SKM-1 (cell line): ENCODE results near the gene HOXB13.
A peak's percentile ranks its signal among the peaks of the same experiment; 100 is the strongest.

Source experiments
- DNase-seq: peaks from one replicate; lab custom pipeline; 2025; ENCODE audit not compliant: unreplicated experiment; lab: John Stamatoyannopoulos, UW

The HOXB13 gene

DNA sequence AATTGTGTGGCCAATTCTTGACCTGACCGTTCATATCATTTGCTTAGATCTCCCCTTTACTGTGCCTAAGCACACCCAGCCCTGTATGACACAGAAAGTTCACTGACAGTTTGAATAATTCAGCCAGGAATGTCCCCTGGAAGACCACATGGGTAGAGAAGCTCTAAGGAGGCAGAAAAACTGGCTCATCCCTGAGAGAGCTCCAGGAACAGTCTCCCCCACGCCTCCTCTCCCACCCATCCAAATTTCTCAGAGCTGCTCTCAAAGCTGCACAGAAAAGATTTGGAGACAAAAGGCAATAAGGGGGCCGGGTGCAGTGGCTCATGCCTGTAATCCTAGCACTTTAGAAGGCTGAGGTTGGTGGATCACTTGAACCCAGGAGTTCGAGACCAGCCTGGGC lies 17.4 kb downstream of the HOXB13 start:
- no peak for DNase-seq

DNA sequence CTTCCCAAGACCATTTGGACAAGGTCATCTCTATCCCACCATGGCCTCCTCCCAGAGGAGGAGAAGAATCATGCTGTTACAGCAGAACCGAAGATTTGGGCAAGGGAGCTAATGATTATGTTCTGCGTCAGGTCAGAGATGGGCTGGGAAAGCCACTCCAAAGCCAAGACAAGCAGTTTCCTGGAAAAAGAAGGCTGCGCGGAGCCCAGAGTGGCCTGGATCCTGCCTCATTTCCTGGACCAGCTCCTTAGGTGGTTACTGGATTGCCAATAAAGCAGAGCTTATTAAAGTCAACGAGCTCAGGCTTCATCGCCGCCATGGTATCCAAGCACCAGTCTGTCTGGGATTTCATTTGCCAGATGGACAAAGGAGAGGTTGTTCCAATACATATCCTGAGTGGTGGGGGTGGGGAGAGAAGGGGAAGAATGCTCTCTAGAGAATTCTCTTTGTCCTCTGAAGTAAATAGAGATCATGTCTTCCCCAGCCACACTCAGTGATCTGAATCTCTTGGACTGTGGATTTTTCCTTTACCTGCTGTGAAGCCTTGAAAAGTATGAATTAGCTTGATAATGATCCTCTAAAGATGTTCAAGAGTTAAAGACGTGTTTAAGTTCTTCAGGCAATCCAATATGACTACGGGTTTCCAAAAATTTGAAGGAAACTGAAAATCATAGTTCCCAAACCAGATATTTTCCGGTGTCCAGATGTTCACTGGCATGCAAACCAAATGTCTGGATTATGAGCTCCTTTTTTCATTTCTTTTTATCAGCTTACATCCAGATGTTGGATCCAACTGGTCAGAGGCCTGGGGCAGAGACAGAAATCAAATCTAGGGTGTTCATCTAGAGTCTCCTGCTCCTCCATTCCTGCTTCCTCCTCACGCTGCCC lies 23.9 kb downstream of the HOXB13 start:
- no peak for DNase-seq

DNA sequence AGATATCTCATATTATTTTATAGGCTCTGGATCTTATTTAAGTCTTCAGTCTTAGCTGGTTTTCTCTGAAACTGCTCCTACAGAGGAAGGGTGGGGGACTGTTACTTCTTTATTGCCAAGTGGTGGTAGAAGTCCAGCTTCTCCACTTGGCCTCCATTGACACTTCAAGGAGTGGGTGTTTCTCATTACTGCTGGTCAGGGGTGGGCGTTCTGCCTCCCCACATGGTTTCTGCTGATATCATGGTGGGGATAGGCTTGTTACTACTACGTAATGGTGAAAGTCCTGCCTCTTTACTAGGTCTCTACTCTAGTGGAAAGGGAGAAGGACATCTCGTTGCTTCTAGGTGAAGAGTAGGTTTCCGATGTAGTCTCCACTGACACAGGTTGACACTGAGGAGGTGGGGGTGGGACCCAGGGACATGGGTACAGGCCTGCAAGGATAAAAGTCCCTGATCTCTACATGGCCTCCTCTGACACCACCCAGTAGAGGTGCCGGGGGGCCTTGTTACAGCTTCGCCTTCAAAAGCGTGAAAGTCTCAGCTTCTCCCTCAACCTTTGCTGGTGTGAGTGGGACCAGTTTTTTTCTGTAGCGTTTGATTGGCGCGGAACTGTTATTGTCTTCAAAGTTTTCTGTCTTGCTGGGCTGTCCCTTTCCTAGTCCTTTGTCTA lies 26.6 kb downstream of the HOXB13 start:
- DNase-seq, result no peak

DNA sequence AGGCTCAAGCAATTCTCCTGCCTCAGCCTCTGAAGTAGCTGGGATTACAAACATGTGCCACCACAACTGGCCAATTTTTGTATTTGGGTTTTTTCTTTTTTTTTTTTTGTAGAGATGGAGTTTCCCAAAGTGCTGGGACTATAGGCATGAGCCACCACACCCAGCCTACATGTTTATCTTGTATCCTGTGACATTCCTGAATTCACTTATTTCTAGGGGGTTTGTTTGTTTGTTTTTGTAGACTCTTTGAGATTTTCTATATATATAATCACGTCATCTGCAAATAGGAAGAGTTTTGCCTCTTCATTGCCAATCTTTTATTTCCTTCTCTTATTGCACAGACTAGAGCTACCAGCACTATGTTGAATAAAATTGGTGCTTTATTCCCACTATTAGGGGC lies 35.4 kb downstream of the HOXB13 start:
- DNase-seq, result no peak

DNA sequence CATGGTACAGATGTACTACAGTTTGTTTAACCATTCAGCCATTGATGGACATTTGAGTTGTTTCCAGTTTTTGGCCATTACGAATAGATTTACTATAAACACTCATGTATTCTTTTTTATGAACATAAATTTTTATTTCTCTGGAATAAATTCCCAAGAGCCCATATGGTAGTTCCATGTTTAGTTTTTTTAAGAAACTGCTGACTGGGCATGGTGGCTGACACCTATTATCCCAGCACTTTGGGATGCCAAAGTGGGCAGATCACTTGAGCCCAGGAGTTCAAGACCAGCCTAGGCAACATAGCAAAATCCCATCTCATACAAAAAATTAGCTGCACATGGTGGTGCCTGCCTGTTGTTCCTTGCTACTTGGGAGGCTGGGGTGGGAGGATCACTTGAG lies 36.5 kb downstream of the HOXB13 start:
- DNase-seq, result no peak

DNA sequence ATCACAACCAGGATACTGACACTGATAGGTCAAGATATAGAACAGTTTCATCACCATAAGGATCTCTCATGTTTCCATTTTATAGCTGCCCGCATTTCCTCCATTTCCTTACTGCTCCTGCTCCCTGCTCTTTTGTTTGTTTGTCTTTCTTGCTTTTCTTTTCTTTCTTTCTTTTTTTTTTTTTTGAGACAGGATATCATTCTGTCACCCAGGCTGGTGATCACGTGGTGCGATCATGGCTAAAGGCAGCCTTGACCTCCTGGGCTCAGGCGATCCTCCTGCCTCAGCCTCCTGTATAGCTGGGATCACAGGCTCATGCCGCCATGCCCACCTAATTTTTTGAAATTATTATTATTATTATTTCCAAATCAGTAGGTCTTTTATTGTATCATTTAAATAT lies 37.9 kb downstream of the HOXB13 start:
- no peak for DNase-seq

DNA sequence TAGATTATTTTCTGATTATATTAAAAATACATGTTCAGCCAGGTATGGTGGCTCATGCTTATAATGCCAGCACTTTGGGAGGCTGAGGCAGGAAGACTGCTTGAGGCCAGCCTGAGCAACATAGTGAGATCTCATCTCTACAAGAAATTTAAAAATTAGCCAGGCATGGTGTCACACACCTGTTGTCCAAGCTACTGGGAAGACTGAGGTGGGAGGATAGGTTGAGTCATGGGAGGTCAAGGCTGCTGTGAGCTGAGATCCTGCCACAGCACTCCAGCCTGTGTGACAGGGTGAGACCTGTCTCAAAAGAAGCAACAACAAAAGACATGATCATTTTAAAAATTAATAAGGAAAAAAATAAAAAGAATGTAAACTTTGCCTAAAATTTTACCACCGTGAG lies 46.9 kb downstream of the HOXB13 start:
- DNase-seq, result no peak

DNA sequence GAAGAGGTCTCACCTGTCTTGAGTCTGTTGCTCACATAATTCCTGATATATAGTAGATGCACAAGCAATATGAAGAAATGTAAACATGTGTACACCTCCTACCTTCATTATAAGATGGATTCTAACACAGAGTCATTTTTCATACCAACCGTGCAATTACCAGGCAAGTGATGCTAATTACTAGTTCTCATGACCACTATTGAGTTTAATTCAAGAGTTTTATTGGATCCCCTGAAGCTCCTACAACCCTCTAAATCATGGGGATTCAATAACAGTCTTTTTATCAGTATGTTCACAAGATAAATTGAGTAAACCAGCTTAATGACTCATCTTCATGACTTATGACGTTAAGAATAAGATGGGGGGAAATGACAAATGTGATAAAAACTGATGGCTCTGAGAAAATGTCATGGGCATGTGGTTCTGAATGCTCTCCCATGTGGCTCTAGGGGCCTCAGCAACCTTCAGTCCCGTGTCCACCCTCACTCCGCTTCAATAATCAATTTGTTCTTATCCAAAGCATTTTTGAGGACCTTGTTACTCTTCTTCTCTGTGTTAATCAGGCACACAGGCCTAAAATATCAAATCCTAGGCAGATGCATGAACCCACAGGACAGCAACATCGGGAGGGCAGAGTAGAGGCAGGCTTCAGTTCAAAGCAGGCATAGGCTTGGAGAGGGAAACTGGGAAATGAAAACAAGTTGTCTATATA lies 49.0 kb downstream of the HOXB13 start:
- DNase-seq, result no peak

DNA sequence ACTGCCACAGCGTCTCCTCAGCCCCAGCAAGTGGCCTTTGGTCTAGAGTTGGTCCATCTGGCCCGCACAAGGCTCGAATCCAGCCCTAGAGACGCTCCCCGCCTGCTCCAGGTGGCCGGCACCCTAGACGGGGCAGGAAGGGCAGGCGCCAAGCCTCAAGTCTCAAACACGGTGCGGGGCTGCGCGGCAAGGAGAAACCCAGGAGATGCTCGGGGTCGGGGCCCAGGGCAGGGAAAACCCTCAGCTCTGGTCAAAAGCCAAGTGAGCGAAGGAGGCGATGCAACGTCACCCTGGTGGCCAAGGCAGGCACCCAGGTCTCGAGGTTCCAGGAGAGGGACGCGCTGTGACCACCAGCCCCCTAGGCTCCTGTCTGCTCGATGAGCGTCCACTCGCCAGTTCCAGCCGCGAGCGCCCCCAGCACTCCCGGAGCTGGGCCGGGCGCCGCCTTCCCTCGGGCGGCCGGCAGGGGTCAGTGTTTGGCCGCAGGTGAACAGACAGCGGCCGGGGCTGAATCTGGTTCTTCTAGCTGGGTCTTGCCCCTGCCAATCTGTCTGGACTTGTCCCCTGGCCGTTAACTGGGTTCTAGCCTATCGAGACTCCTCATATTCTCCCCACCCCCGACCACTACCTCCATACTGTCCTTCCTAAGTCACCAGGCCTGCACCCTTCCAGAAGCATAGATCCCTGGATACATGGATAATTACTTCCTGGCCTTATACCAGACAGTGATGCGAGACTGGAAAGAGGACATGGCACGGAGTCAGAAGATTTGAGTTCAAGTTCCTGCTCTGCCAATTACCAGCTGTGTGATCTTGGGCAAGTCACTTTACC lies 50.2 kb downstream of the HOXB13 start:
- DNase-seq, result peak; percentile 29

DNA sequence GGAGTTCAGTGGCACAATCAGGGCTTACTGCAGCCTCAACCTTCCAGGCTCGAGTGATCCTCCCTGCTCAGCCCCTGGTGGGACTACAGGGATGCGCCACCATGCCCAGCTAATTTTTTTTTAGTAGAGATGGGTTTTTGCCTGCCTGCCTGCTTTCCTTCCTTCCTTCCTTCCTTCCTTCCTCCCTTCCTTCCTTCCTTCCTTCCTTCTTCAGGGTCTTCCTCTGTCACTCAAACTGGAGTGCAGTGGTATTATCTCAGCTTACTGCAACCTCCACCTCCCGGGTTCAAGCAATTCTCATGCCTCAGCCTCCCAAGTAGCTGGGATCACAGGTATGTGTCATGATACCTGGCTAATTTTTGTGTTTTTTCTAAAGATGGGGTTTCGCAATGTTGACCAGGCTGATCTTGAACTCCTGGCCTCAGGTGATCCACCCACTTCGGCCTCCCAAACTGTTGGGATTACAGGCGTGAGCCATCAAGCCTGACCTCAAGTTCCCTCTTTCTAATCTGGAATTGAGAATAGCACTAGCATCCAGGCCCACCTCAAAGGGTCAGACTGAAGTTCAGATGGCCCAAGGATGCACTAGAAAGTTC lies 51.5 kb downstream of the HOXB13 start:
- no peak for DNase-seq
